NOMO-1 treated with dmso at 0.1 percent for 144 hours (cell line): Measurements from ENCODE around the gene GPR135.
"Not testable (repeated sequence)": the region's sequence is repeated elsewhere in the genome, so short reads cannot be mapped to it uniquely, and the experiment has no call there.

ENCODE experiments used
- DNase-seq: peaks from one replicate; lab custom pipeline; 2025; ENCODE audit not compliant: unreplicated experiment; lab: John Stamatoyannopoulos, UW

GPR135 gene

GRCh38 chr14:59475709-59476108 is 10.5 kb upstream of the GPR135 start:
- no peak for DNase-seq

DNA sequence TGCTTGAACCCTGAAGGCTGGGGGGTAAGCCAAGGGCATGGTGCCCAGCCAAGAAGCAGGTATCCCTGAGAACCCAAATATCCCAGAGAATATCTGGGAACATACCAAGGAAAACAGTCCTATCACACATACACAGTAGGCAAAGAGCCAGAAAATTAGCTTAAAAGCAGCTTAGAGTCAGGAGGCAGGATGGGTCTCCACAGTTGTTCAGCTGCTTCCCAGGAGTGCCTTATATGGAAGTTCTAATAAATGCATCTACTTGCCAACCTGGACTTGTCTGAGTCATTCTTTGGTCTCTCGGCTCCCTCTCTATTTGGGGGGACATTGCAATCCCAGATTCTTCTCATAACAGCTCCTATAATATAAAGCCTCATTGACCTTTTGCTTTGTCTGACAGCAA is 9.0 kb upstream of the GPR135 start:
- DNase-seq = no peak

DNA sequence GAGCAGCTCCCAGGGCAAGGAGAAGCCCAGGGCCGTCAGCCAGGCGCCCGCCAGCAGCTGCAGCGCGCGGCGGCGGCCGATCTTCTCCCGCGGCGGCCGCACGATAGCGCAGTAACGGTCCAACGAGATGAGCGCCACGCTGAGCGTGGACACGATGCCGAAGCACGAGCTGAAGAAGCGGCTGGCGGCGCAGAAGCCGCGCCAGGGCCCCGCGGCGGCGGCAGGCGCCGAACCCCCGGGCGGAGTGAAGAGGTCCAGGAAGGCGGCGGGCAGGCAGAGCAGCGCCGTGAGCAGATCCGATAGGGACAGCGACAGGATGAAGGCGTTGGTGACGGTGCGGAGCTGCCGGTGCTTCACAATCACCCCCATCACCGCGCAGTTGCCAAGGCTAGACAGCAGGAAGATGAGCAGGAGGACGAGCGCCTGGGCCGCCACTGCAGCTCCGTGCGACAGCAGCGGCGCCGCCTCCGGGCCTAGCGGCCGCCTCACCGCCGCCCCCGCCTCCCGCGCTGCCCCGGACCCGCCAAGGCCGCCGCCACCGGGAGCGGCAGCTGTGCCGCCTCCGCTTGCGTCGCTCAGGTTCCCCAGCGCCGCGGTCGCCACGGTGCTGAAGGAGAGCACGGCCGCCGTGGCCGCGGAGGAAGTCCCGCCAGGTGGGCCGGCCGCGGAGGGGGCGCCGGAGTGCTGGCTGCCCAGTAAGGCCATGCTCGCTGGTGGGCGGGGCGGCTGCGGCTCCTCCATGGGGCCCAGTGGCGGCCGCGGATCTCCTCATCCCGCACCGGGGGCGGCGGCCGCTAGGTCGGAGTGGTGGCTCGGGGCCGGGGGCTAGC is 479 bp downstream of the GPR135 start:
- DNase-seq = no peak

DNA sequence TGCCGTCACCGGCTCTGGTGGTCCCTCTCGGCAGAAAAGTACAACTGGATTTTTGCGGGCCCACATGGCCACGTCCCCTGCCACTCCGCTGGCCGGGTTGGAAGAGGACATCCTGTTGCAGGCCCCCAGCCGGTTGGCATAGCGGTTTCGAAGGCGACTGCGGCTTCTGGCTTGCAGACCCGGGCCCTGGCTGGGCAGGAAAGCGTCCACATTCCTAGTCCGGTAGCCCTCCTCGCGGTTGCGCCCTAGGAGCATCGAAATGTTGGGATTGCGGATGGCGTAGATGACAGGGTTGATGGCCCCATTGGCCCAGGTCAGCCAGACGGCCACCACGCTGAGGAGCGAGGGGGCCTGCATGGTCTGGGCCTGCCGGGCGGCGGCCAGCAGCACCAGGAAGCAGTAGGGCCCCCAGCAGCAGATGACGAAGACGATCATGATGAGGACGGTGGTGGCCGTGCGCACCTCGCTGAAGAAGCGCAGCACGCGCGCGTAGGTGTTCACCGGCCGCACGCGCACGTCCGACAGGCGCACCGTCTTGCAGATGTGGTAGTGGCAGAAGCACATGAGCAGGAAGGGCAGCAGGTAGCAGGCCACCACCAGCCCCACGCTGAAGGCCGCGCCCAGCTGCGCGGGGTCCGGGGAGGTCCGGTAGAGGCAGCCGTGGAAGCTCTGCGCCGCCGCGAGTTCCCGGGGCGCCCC is 1.2 kb downstream of the GPR135 start:
- no peak for DNase-seq

GRCh38 chr14:59461891-59462290 is 3.3 kb downstream of the GPR135 start:
- DNase-seq = no peak

DNA sequence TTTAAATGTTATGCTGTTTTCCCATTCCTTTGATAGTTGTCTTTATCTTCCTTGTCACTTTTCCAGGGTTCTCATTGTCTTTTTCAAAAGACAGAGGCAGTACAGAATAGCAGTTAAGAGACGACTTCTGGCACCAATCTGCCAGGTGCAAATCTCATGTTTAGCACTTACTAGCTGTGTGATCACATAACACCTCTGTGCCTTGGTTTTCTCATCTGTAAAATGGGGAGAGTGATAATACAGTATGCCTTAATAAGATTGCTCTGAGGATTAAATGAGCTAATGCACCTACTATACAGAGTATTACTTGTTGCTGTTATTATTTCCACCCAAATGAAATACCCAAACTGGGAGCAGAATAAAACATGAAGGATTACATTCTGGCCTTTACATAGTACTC is 4.8 kb downstream of the GPR135 start:
- no peak for DNase-seq

GRCh38 chr14:59458486-59458885 is 6.7 kb downstream of the GPR135 start:
- no peak for DNase-seq

DNA sequence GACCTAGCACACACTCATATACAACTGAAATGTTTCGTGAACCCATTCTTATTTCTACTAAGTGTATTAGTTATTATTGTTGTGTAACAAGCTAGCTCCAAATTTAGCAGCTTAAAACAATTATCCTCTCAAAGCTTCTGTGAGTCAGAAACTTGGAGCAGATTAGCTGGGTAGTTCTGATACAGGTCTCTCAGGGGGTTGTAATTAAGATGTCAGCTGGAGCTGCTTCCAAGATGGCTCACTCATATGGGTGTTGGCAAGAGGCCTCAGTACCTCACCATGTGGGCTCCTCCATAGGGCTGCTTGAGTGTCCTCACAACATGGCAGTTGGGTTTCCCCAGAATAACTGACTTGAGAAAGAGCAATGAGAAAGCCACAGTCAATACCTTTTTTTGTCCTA is 9.8 kb downstream of the GPR135 start:
- no peak for DNase-seq

DNA sequence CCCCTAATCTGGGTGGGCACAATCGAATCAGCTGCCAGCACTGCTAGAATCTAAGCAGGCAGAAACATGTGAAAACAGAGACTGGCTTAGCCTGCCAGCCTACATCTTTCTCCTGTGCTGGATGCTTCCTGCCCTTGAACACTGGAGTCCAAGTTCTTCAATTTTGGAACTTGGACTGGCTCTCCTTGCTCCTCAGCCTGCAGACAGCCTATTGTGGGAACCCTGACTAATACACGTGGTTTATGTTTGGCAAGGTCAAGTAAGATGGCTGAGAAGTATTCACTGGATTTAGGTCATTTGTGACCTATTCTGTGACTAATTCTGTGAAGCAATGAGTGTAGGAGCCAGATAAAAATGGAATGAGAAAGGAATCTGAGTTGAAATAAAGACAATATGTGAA is 11.0 kb downstream of the GPR135 start:
- DNase-seq = no peak

- DNase-seq = no peak
Observed at GRCh38 chr14:59451849-59452248, 13.3 kb downstream of the GPR135 start.

- no peak for DNase-seq
Observed at GRCh38 chr14:59450716-59451115, 14.5 kb downstream of the GPR135 start.

GRCh38 chr14:59448673-59449072 is 16.5 kb downstream of the GPR135 start:
- not testable (repeated sequence) for DNase-seq

DNA sequence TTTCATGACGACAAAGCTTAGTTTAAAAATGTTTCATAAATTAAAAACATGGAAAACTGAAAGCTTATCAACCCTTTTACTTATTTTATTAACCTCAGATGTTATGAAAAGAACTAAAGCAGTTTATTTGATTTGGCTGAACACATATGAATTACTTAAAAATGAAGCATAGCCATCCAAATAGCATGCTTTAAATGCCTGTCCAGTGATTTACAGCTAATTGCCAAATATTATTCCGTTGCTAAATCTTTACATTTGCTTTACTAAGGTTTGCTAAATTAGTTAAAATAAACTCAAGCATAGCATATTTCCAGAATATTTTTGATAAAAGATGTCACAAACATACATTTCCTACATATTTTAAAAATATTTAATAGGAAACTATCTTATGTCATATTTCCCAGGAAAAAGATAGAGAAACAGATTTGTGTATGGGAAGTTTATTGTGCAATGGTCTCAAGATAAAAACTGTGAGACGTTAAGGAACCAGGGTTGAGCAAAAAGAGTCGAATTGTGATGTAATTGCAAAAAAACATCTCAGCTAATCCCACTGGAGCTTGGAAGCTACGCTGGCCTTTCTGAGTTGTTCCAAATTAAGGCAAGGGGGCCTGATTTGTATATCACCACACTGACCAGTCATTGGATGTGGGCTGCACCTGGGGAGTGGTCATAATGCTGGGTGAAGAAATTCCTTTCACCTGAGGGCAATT is 25.8 kb downstream of the GPR135 start:
- no peak for DNase-seq

GRCh38 chr14:59438195-59438647 is 27.0 kb downstream of the GPR135 start:
- no peak for DNase-seq

DNA sequence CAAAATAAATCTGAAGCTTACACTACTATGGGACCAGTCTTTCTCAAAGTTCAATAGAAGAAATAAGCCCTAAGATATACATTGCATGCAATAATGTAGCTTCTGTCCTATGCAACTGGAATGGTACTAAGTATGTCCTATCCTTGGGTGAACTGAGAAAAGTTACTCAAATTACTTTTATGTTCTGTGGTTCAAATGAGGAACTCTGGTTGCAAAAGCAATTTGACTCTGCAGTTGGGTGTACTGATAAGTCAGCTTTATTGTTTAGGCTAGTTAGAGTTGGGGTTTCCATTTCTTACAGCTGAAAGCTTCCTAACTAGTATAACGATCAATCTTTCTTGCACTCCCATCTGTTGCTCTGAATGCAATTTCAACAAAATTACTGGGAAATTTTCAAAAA is 29.2 kb downstream of the GPR135 start:
- DNase-seq = no peak

DNA sequence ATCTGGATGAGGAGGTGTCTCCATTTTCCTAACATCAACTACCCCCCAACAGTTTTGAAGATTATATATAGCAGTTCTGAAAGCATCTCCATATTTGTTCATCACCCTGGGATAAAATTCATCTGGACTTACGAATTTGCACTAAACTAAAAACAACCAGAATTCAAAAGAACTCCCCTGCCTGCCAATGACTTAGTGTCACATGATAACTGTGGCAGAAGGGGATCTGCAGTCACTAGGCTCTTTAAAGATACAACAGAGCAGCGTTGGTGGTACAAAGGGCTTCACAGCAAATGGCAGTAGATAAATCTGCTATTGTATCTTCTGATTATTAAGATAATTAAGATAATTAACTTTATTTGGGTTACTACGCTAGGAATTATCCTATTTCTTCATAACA is 30.1 kb downstream of the GPR135 start:
- no peak for DNase-seq

DNA sequence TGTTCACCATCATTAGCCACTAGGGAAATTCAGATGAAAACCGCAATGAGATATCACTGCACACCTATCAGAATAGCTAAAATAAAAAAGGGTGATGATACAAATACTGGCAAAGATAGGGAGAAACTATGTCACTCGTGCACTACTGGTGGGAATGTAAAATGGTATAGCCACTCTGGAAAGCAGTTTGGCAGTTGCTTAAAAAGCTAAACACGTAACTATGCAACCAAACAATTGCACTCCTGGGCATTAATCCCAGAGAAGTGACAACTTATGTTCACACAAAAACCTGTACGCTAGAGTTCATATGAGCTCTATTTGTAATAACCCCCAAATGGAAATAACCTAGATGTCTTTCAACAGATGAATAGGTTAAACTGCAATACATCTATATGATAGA is 35.4 kb downstream of the GPR135 start:
- DNase-seq = no peak

- no peak for DNase-seq
Observed at GRCh38 chr14:59428581-59429012, 36.6 kb downstream of the GPR135 start.

GRCh38 chr14:59427653-59428580 is 37.3 kb downstream of the GPR135 start:
- DNase-seq = no peak

GRCh38 chr14:59425322-59425935 is 39.8 kb downstream of the GPR135 start:
- DNase-seq = no peak
